Endodermal cell (in vitro differentiated cells): ENCODE results near the gene HBQ1. TPM values are rescaled to one million over a fixed set of nuclear protein-coding genes. Genes with fewer than 3 reads are reported as not detected.

Source experiments
- DNase-seq: peaks from one replicate; pipeline ENCODE4 v3.0.0-alpha.2; 2017
- H3K27ac ChIP-seq: 2 replicates; pipeline ENCODE4 v1.5.1; 2013; ENCODE audit warnings: mild to moderate bottlenecking, low read depth, low read length, moderate library complexity
- H3K27me3 ChIP-seq: 2 replicates; pipeline ENCODE4 v1.6.1; 2013; ENCODE audit warnings: mild to moderate bottlenecking, low read length, moderate library complexity; ENCODE audit not compliant: insufficient read depth, control insufficient read depth, poor library complexity, severe bottlenecking
- H3K36me3 ChIP-seq: 2 replicates; pipeline ENCODE4 v1.7.0; 2013; ENCODE audit warnings: mild to moderate bottlenecking, low read length, moderate library complexity; ENCODE audit not compliant: control insufficient read depth, insufficient read depth
- H3K4me1 ChIP-seq: one replicate; pipeline ENCODE4 v1.7.0; 2013; ENCODE audit warnings: low read length; ENCODE audit not compliant: control insufficient read depth, insufficient read depth
- H3K4me3 ChIP-seq: 2 replicates; pipeline ENCODE4 v1.5.1; 2013; ENCODE audit warnings: mild to moderate bottlenecking, low read length, moderate library complexity
- H3K9ac ChIP-seq: 2 replicates; pipeline ENCODE4 v1.6.1; 2013; ENCODE audit warnings: mild to moderate bottlenecking, low read length, moderate library complexity; ENCODE audit not compliant: poor library complexity, severe bottlenecking; ENCODE audit errors: extremely low read depth
- H3K9me3 ChIP-seq: 2 replicates; pipeline ENCODE4 v1.6.1; 2013; ENCODE audit warnings: mild to moderate bottlenecking, low read length, moderate library complexity; ENCODE audit not compliant: control insufficient read depth
- H3K27ac Mint-ChIP-seq: 2 replicates; pipeline ENCODE4 v1.8.0; 2020; ENCODE audit warnings: mixed read lengths
- H3K27me3 Mint-ChIP-seq: 2 replicates; pipeline ENCODE4 v1.8.0; 2021; ENCODE audit warnings: mild to moderate bottlenecking, mixed read lengths; ENCODE audit not compliant: insufficient read depth
- H3K36me3 Mint-ChIP-seq: 2 replicates; pipeline ENCODE4 v1.8.0; 2020; ENCODE audit warnings: low read depth, mixed read lengths
- H3K4me1 Mint-ChIP-seq: 2 replicates; pipeline ENCODE4 v1.8.0; 2020; ENCODE audit warnings: mixed read lengths
- H3K4me3 Mint-ChIP-seq: 2 replicates; pipeline ENCODE4 v1.8.0; 2020; ENCODE audit warnings: mild to moderate bottlenecking, moderate library complexity, mixed read lengths
- H3K9me3 Mint-ChIP-seq: 2 replicates; pipeline ENCODE4 v1.8.0; 2020; ENCODE audit warnings: mild to moderate bottlenecking, mixed read lengths
- WGBS, 2 experiments: methylation state at CpG; one replicate each; pipeline versions ENCODE4 v1.1.5 to v1.1.7; 2013; ENCODE audit warnings: missing lambda C conversion rate in 2 of 2, mixed read lengths in 1 of 2; ENCODE audit not compliant: insufficient coverage in 1 of 2, insufficient read length in 1 of 2; 5-methylcytosine and 5-hydroxymethylcytosine counted together
- total RNA-seq, 2 donors: library from RNA; stranded (reverse); fragmentation: NEBNext Ultra II Directional in 1 of 2; extraction: Animal tissue kit (Norgen Biotek cat#: 25700) in 1 of 2; gene quantifications; 2 replicates in 1 of 2; 3 replicates in 1 of 2; pipeline ENCODE4 v1.2.1, GENCODE V29; 2021
- TF ChIP-seq, protein P1 (sequence below): fragments of 200-600 bp; sonication (generic); conservative IDR thresholded peaks from 2 replicates; pipeline ENCODE4 v1.5.0; 2021; ENCODE audit warnings: antibody characterized with exemption, mild to moderate bottlenecking

The HBQ1 gene
- total RNA-seq, 2 donors from 2014 or later = 1.2 to 1.3 TPM

- no peak overlapping the region for H3K4me3 ChIP-seq
These were observed 13.7 kb upstream of the HBQ1 start for GRCh38 chr16:166375-167121.

GRCh38 chr16:167122-167690 lies 13.1 kb upstream of the HBQ1 start:
- no peaks in the 10 kb centered on the region for H3K36me3 ChIP-seq
- no peaks in the 10 kb centered on the region for H3K4me1 ChIP-seq
- DNase-seq = no peak
- TF ChIP-seq, protein P1, sequence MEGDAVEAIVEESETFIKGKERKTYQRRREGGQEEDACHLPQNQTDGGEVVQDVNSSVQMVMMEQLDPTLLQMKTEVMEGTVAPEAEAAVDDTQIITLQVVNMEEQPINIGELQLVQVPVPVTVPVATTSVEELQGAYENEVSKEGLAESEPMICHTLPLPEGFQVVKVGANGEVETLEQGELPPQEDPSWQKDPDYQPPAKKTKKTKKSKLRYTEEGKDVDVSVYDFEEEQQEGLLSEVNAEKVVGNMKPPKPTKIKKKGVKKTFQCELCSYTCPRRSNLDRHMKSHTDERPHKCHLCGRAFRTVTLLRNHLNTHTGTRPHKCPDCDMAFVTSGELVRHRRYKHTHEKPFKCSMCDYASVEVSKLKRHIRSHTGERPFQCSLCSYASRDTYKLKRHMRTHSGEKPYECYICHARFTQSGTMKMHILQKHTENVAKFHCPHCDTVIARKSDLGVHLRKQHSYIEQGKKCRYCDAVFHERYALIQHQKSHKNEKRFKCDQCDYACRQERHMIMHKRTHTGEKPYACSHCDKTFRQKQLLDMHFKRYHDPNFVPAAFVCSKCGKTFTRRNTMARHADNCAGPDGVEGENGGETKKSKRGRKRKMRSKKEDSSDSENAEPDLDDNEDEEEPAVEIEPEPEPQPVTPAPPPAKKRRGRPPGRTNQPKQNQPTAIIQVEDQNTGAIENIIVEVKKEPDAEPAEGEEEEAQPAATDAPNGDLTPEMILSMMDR = no peak
- Mint-ChIP-seq H3K27ac (no peak overlapping the region), H3K27me3 (peaks cover 74% of the 10 kb centered on the region), H3K4me1 (peaks cover 5% of the 10 kb centered on the region), H3K36me3 (no peaks in the 10 kb centered on the region), H3K4me3 (no peak overlapping the region), H3K9me3 (no peaks in the 10 kb centered on the region)
- peaks cover 84% of the 10 kb centered on the region for H3K27me3 ChIP-seq
- H3K9me3 ChIP-seq = no peaks in the 10 kb centered on the region
- H3K27ac ChIP-seq = no peak overlapping the region
- 38 to 39% methylated on average over 8 to 11 of the region's 11 CpGs for WGBS, 2 experiments
- no peak overlapping the region for H3K9ac ChIP-seq
- no peak overlapping the region for H3K4me3 ChIP-seq

More at GRCh38 chr16:166375-167121, 13.7 kb upstream of the HBQ1 start:
- H3K27me3 Mint-ChIP-seq = peaks cover 73% of the 10 kb centered on the region
- H3K9me3 Mint-ChIP-seq = no peaks in the 10 kb centered on the region
- H3K36me3 Mint-ChIP-seq = no peaks in the 10 kb centered on the region
- H3K4me3 Mint-ChIP-seq = no peak overlapping the region
- DNase-seq = no peak
- H3K4me1 ChIP-seq = no peaks in the 10 kb centered on the region
- peaks cover 84% of the 10 kb centered on the region for H3K27me3 ChIP-seq
- H3K4me1 Mint-ChIP-seq = peaks cover 5% of the 10 kb centered on the region
- no peak overlapping the region for H3K9ac ChIP-seq
- H3K27ac ChIP-seq = no peak overlapping the region
- no peaks in the 10 kb centered on the region for H3K36me3 ChIP-seq
- TF ChIP-seq, protein P1 = no peak
- no peaks in the 10 kb centered on the region for H3K9me3 ChIP-seq
- WGBS, 2 experiments = 15 to 16% methylated on average over 24 to 45 of the region's 45 CpGs
- no peak overlapping the region for H3K27ac Mint-ChIP-seq

GRCh38 chr16:168424-168823 lies 11.8 kb upstream of the HBQ1 start:
- no peak overlapping the region for H3K27ac ChIP-seq
- H3K27me3 ChIP-seq = peaks cover 80% of the 10 kb centered on the region
- no peak overlapping the region for H3K9ac ChIP-seq
- WGBS, 2 experiments = 83 to 87% methylated on average over 3 to 6 of the region's 6 CpGs
- no peaks in the 10 kb centered on the region for H3K4me1 ChIP-seq
- Mint-ChIP-seq H3K27me3 (peaks cover 73% of the 10 kb centered on the region), H3K27ac (no peak overlapping the region), H3K36me3 (no peaks in the 10 kb centered on the region), H3K4me1 (peaks cover 5% of the 10 kb centered on the region), H3K4me3 (no peak overlapping the region), H3K9me3 (no peaks in the 10 kb centered on the region)
- TF ChIP-seq, protein P1 = no peak
- no peaks in the 10 kb centered on the region for H3K9me3 ChIP-seq
- no peak for DNase-seq
- no peaks in the 10 kb centered on the region for H3K36me3 ChIP-seq
- no peak overlapping the region for H3K4me3 ChIP-seq
